ENCODE measurements around the gene CRLF1. TPM values are rescaled to one million over a fixed set of nuclear protein-coding genes. Genes with fewer than 3 reads are reported as not detected.

Gene CRLF1
- total RNA-seq, 2 donors from 2014 or later: 0.84 to 1.6 TPM

GRCh38 chr19:18651300-18651699 lies 44.7 kb upstream of the CRLF1 start:
- Histone ChIP-seq H3K9me3 (no peaks in the 10 kb centered on the region), H3K36me3 (no peaks in the 10 kb centered on the region), H3K27me3 (no peaks in the 10 kb centered on the region), H3K9ac (ENCODE audit: low read depth in 2 of 2, low read length in 2 of 2) (peak overlapping the region in 1 of 2 donors; percentile 24), H3K27ac (peak overlapping the region; percentile 63), H3K4me1 (no peaks in the 10 kb centered on the region), H3K4me3 (no peak overlapping the region)
- TF ChIP-seq CTCF (IDR thresholded peaks at IDR 0.05): no peak
- DNase-seq: no peak
- intact Hi-C loops (cut with DNase I): no loop called here

GRCh38 chr19:18650468-18651041 lies 44.0 kb upstream of the CRLF1 start:
- peak; percentile 40 for DNase-seq
- no peaks in the 10 kb centered on the region for H3K9me3 ChIP-seq
- TF ChIP-seq CTCF (IDR thresholded peaks at IDR 0.05): no peak
- no peaks in the 10 kb centered on the region for H3K4me1 ChIP-seq
- intact Hi-C loops (cut with DNase I): no loop called here
- H3K27ac ChIP-seq: peak overlapping the region; percentile 63
- H3K9ac ChIP-seq (ENCODE audit: low read depth in 2 of 2, low read length in 2 of 2): peak overlapping the region; percentile 35 to 51
- no peaks in the 10 kb centered on the region for H3K27me3 ChIP-seq
- H3K36me3 ChIP-seq: no peaks in the 10 kb centered on the region
- H3K4me3 ChIP-seq: no peak overlapping the region

- DNase-seq: peak; percentile 39
- H3K4me1 ChIP-seq: no peaks in the 10 kb centered on the region
- intact Hi-C loops (cut with DNase I): no loop called here
- no peaks in the 10 kb centered on the region for H3K9me3 ChIP-seq
- peak overlapping the region in 1 of 2 donors; percentile 51 for H3K9ac ChIP-seq (ENCODE audit: low read depth in 2 of 2, low read length in 2 of 2)
- H3K27ac ChIP-seq: peak overlapping the region; percentile 63
- no peak for TF ChIP-seq CTCF (IDR thresholded peaks at IDR 0.05)
- H3K36me3 ChIP-seq: no peaks in the 10 kb centered on the region
- no peak overlapping the region for H3K4me3 ChIP-seq
- H3K27me3 ChIP-seq: no peaks in the 10 kb centered on the region
Observed at GRCh38 chr19:18650021-18650390, 43.4 kb upstream of the CRLF1 start.

GRCh38 chr19:18649371-18650020 lies 42.9 kb upstream of the CRLF1 start:
- H3K4me1 ChIP-seq: no peaks in the 10 kb centered on the region
- H3K27me3 ChIP-seq: no peaks in the 10 kb centered on the region
- peak overlapping the region; percentile 63 for H3K27ac ChIP-seq
- no peaks in the 10 kb centered on the region for H3K36me3 ChIP-seq
- H3K9me3 ChIP-seq: no peaks in the 10 kb centered on the region
- no peak overlapping the region for H3K4me3 ChIP-seq
- TF ChIP-seq CTCF (IDR thresholded peaks at IDR 0.05): no peak
- H3K9ac ChIP-seq (ENCODE audit: low read depth in 2 of 2, low read length in 2 of 2): peak overlapping the region in 1 of 2 donors; percentile 12
- intact Hi-C loops (cut with DNase I): no loop called here
- peak; percentile 53 for DNase-seq

GRCh38 chr19:18648973-18649315 lies 42.3 kb upstream of the CRLF1 start:
- no peak overlapping the region for H3K9ac ChIP-seq (ENCODE audit: low read depth in 2 of 2, low read length in 2 of 2)
- H3K4me3 ChIP-seq: no peak overlapping the region
- TF ChIP-seq CTCF (IDR thresholded peaks at IDR 0.05): no peak
- no peaks in the 10 kb centered on the region for H3K36me3 ChIP-seq
- H3K9me3 ChIP-seq: no peaks in the 10 kb centered on the region
- no peaks in the 10 kb centered on the region for H3K27me3 ChIP-seq
- DNase-seq: no peak
- intact Hi-C loops (cut with DNase I): no loop called here
- H3K27ac ChIP-seq: peak overlapping the region; percentile 63
- H3K4me1 ChIP-seq: no peaks in the 10 kb centered on the region

Measured in colonic mucosa (tissue), 4 donors.